Large intestine (tissue), 12 donors: ENCODE measurements around the gene SAXO1. TPM values are rescaled to one million over a fixed set of nuclear protein-coding genes. Genes with fewer than 3 reads are reported as not detected.

ENCODE experiments used
- DNase-seq, 2 donors: peaks; one replicate each; pipeline versions ENCODE4 v3.0.0 to v3.0.0-alpha.2; 2013
- H3K27ac ChIP-seq: one replicate; pipeline ENCODE4 v1.5.1; 2013; ENCODE audit warnings: low read length
- H3K27me3 ChIP-seq: 2 replicates; pipeline ENCODE4 v1.6.1; 2013; ENCODE audit warnings: low read length; ENCODE audit not compliant: control insufficient read depth, insufficient read depth
- H3K36me3 ChIP-seq: 2 replicates; pipeline ENCODE4 v1.6.1; 2013; ENCODE audit warnings: low read length; ENCODE audit not compliant: control insufficient read depth, insufficient read depth
- H3K4me1 ChIP-seq: one replicate; pipeline ENCODE4 v1.6.1; 2013; ENCODE audit warnings: low read length; ENCODE audit not compliant: control insufficient read depth, insufficient read depth
- H3K4me3 ChIP-seq: one replicate; pipeline ENCODE4 v1.5.1; 2013; ENCODE audit warnings: low read length
- H3K9me3 ChIP-seq: one replicate; pipeline ENCODE4 v1.6.1; 2013; ENCODE audit warnings: mild to moderate bottlenecking, low read depth, low read length, moderate library complexity; ENCODE audit not compliant: control insufficient read depth
- WGBS: methylation state at CpG from one replicate; pipeline ENCODE4 v1.1.5; 2013; ENCODE audit warnings: low lambda C conversion rate; ENCODE audit not compliant: insufficient coverage; 5-methylcytosine and 5-hydroxymethylcytosine counted together
- long read RNA-seq, 11 donors: transcript quantifications; one replicate each; lab custom pipeline, GENCODE V29; 2026
- polyA plus RNA-seq: library from polyadenylated mRNA; unstranded; fragments of 120-200 nt; gene quantifications from one replicate; pipeline ENCODE4 v1.2.1, GENCODE V29; 2013

SAXO1 gene
- polyA plus RNA-seq: 0.06 TPM
- long read RNA-seq, donor 1: 0 reads
- long read RNA-seq, donor 2: 0 reads
- long read RNA-seq, donor 3: 0 reads
- long read RNA-seq, donor 4: 0 reads
- long read RNA-seq, donor 5: 0 reads
- long read RNA-seq, donor 6: 0 reads
- long read RNA-seq, donor 7: 0 reads
- long read RNA-seq, donor 8: 0 reads
- long read RNA-seq, donor 9: 0 reads
- long read RNA-seq, donor 10: 0 reads
- long read RNA-seq, donor 11: 0 reads

DNA sequence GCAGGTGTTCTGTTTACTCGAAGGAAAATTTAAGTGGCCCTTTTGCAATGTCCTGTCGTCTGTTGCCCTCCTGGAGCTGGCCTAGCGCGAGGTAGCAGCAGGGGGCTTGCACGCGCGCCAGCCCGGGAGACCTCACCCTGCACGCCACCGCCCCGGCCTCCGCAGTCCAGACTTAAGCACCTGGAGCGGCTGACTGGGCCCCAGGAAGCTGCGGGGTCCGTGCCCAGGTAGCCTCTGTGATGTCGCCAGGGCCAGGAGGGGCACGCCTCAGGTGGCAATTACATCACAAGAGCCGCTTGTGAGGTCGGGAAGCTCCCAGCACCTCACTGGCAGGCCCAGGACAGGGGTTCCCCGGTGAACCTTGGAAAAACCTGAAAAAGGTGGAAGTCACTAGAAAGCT, at the start of gene SAXO1:
SAXO1 (minus strand) TSS at position 195 of the 400 bp plus-strand sequence. CDS start 301 bp downstream, outside the sequence.
- Histone ChIP-seq H3K36me3 (no peaks in the 10 kb centered on the region), H3K9me3 (no peaks in the 10 kb centered on the region), H3K4me3 (no peak within 1 kb of the TSS), H3K27ac (no peak within 1 kb of the TSS), H3K4me1 (peaks cover 9% of the 10 kb centered on the region), H3K27me3 (peaks cover 2% of the 10 kb centered on the region)
- DNase-seq: no peak
- WGBS: no CpG with 5 or more reads among the region's 20 CpGs

DNA sequence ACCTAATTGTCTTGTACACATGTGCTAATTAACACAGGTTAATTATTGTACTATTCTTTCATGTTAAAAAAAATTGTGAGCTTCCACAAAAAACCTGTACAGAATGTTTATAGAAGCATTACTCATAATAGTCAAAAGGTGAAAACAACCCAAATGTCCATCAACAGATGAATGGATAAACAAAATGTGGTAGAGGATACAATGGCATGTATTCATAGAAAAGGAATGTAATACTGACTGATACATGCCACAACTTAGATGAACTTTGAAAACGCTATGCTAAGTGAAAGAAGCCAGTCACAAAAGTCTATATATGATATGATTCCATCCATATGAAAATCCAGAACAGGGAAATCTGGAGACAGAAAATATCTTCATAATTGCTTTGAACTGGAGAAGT, 41.8 kb upstream of the SAXO1 start:
- Histone ChIP-seq H3K27me3 (no peaks in the 10 kb centered on the region), H3K4me1 (no peaks in the 10 kb centered on the region), H3K27ac (no peak overlapping the region), H3K4me3 (no peak overlapping the region), H3K9me3 (no peaks in the 10 kb centered on the region), H3K36me3 (peaks cover 36% of the 10 kb centered on the region)
- 100% methylated on average over 1 of the region's 1 CpG for WGBS
- DNase-seq: no peak

DNA sequence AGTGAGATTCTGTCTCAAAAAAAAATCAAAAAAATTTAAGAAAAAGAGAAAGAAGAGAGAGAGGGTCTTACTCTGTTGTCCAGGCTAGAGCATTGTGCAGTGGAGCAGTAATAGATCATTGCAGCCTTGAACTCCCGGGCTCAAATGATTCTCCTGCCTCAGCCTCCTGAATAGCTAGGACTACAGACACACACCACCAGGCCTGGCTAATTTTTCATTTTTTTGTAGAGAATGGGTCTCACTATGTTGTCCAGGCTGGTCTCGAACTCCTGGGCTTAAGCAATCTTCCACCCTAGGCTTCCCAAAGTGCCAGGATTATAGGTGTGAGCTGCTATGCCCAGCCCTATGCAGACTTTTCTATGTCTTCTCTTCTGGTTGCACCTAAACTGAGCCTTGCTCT, 41.2 kb upstream of the SAXO1 start:
- Histone ChIP-seq H3K4me1 (no peaks in the 10 kb centered on the region), H3K27ac (no peak overlapping the region), H3K36me3 (peaks cover 41% of the 10 kb centered on the region), H3K27me3 (no peaks in the 10 kb centered on the region), H3K9me3 (no peaks in the 10 kb centered on the region), H3K4me3 (no peak overlapping the region)
- no peak for DNase-seq
- WGBS: no CpG with 5 or more reads among the region's 2 CpGs

- Histone ChIP-seq H3K27ac (no peak overlapping the region), H3K27me3 (no peaks in the 10 kb centered on the region), H3K4me1 (no peaks in the 10 kb centered on the region), H3K9me3 (no peaks in the 10 kb centered on the region), H3K4me3 (no peak overlapping the region), H3K36me3 (peaks cover 34% of the 10 kb centered on the region)
- no peak for DNase-seq
Observed at GRCh38 chr9:19057033-19057432, 24.0 kb upstream of the SAXO1 start.

DNA sequence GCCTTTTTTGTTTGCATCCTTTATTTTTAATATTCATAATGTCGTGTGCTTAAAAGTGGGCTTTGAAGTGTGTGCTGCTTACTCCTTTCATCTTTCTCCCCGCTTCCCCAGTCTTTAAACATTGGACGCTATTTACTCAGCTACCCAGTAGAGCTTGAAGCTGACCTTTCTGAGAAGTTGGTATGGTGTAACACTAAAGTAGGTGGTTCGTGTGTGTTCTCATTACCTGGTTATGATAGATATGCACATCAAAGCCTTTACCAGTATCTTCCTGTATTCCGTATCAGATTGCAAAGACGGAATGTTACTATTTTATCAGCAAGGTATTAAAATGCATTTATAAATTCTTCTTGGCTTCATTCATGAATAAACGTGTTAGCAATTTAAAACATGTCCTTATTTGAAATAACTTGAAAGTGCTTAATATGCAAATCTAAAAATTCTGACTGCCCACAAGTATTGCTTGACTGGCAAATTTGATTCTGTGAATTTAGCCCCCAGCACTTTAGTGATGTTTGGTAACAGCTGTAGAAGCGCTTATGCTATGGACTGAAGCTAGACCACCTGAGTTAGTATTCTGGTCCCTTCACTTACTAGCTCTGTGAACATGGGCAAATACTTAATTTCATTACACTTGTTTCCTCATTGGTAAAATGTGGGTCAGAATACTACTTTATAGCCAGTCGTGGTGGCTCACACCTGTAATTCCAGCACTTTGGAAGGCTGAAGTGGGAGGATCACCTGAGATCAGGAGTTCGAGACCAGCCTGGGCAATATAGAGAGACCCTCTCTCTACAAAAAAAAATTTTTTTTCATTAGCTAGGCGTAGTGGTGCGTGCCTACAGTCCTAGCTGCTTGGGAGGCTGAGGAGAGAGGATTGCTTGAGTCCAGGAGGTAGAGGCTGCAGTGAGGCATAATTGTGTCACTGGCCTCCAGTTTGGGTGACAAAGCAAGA, 17.9 kb upstream of the SAXO1 start:
- Histone ChIP-seq H3K27me3 (no peaks in the 10 kb centered on the region), H3K36me3 (no peaks in the 10 kb centered on the region), H3K27ac (peak overlapping the region; percentile 94), H3K4me3 (peak overlapping the region; percentile 88), H3K9me3 (no peaks in the 10 kb centered on the region), H3K4me1 (peaks cover 12% of the 10 kb centered on the region)
- WGBS: 10% methylated on average over 4 of the region's 12 CpGs
- peak in 1 of 2 donors; percentile 27 for DNase-seq

- peak overlapping the region; percentile 94 for H3K27ac ChIP-seq
- WGBS: 0% methylated on average over 3 of the region's 33 CpGs
- peak overlapping the region; percentile 88 for H3K4me3 ChIP-seq
- H3K9me3 ChIP-seq: no peaks in the 10 kb centered on the region
- no peaks in the 10 kb centered on the region for H3K36me3 ChIP-seq
- peak in 1 of 2 donors; percentile 65 for DNase-seq
- peaks cover 12% of the 10 kb centered on the region for H3K4me1 ChIP-seq
- H3K27me3 ChIP-seq: no peaks in the 10 kb centered on the region
Observed at GRCh38 chr9:19049917-19050636, 17.1 kb upstream of the SAXO1 start.

GRCh38 chr9:19048966-19049916, 16.2 kb upstream of the SAXO1 start, which contains the start of gene RRAGA:
RRAGA (plus strand) TSS chr9:19049427; CDS start chr9:19049660, 233 bp downstream.
- Histone ChIP-seq H3K9me3 (no peaks in the 10 kb centered on the region), H3K27me3 (no peaks in the 10 kb centered on the region), H3K27ac (peak within 1 kb of the TSS; percentile 94), H3K4me3 (peak within 1 kb of the TSS; percentile 88), H3K4me1 (peaks cover 12% of the 10 kb centered on the region), H3K36me3 (no peaks in the 10 kb centered on the region)
- peak; percentile 96 to 98 for DNase-seq
- WGBS: no CpG with 5 or more reads among the region's 82 CpGs

GRCh38 chr9:19036611-19037010, 3.6 kb upstream of the SAXO1 start:
- no peak overlapping the region for H3K27ac ChIP-seq
- H3K4me3 ChIP-seq: no peak overlapping the region
- no CpG with 5 or more reads among the region's 5 CpGs for WGBS

GRCh38 chr9:19032406-19032805, 603 bp downstream of the SAXO1 start:
- DNase-seq: peak in 1 of 2 donors; percentile 18
- Histone ChIP-seq H3K4me1 (peaks cover 9% of the 10 kb centered on the region), H3K36me3 (no peaks in the 10 kb centered on the region), H3K9me3 (no peaks in the 10 kb centered on the region), H3K27ac (no peak overlapping the region), H3K4me3 (no peak overlapping the region), H3K27me3 (peaks cover 2% of the 10 kb centered on the region)
- no CpG with 5 or more reads among the region's 14 CpGs for WGBS

More at GRCh38 chr9:19036611-19037010, 3.6 kb upstream of the SAXO1 start:
- H3K4me1 ChIP-seq: peaks cover 9% of the 10 kb centered on the region
- no peak for DNase-seq
- no peaks in the 10 kb centered on the region for H3K36me3 ChIP-seq
- H3K9me3 ChIP-seq: no peaks in the 10 kb centered on the region
- peaks cover under 1% of the 10 kb centered on the region for H3K27me3 ChIP-seq
